ENCODE results near the gene PPFIA1. TPM values are rescaled to one million over a fixed set of nuclear protein-coding genes. Genes with fewer than 3 reads are reported as not detected.

Gene PPFIA1
- total RNA-seq, 1 donor from 2014 or later, result 54.1 TPM

- no peak for DNase-seq (ENCODE audit: low read depth, low spot score)
- no peaks in the 10 kb centered on the region for H3K27me3 Mint-ChIP-seq (ENCODE audit: low read depth)
- H3K9me3 Mint-ChIP-seq, result no peaks in the 10 kb centered on the region
- H3K4me3 Mint-ChIP-seq, result peak overlapping the region; percentile 85
- H3K36me3 Mint-ChIP-seq (ENCODE audit: low read depth), result peaks cover 2% of the 10 kb centered on the region
- TF ChIP-seq CTCF (conservative IDR thresholded peaks at IDR 0.05), result no peak
- H3K27ac Mint-ChIP-seq (ENCODE audit: unreplicated experiment), result no peak overlapping the region
- H3K4me1 Mint-ChIP-seq, result peaks cover 27% of the 10 kb centered on the region
Observed at GRCh38 chr11:70398834-70399680, 128.6 kb downstream of the PPFIA1 start.

GRCh38 chr11:70399681-70400112 lies 129.2 kb downstream of the PPFIA1 start:
- Mint-ChIP-seq H3K36me3 (ENCODE audit: low read depth) (peaks cover 2% of the 10 kb centered on the region), H3K27ac (ENCODE audit: unreplicated experiment) (peak overlapping the region; percentile 71), H3K9me3 (no peaks in the 10 kb centered on the region), H3K4me3 (peak overlapping the region; percentile 85), H3K27me3 (ENCODE audit: low read depth) (no peaks in the 10 kb centered on the region), H3K4me1 (peaks cover 30% of the 10 kb centered on the region)
- DNase-seq (ENCODE audit: low read depth, low spot score), result no peak
- no peak for TF ChIP-seq CTCF (conservative IDR thresholded peaks at IDR 0.05)

- DNase-seq (ENCODE audit: low read depth, low spot score), result no peak
- Mint-ChIP-seq H3K4me3 (peak overlapping the region; percentile 85), H3K27ac (ENCODE audit: unreplicated experiment) (no peak overlapping the region), H3K9me3 (no peaks in the 10 kb centered on the region), H3K27me3 (ENCODE audit: low read depth) (no peaks in the 10 kb centered on the region), H3K36me3 (ENCODE audit: low read depth) (peaks cover 2% of the 10 kb centered on the region), H3K4me1 (peaks cover 30% of the 10 kb centered on the region)
- TF ChIP-seq CTCF (conservative IDR thresholded peaks at IDR 0.05), result no peak
Observed at GRCh38 chr11:70400643-70401042, 130.2 kb downstream of the PPFIA1 start.

- Mint-ChIP-seq H3K4me1 (peaks cover 29% of the 10 kb centered on the region), H3K4me3 (peak overlapping the region; percentile 54), H3K9me3 (no peaks in the 10 kb centered on the region), H3K27me3 (ENCODE audit: low read depth) (no peaks in the 10 kb centered on the region), H3K36me3 (ENCODE audit: low read depth) (peaks cover 2% of the 10 kb centered on the region), H3K27ac (ENCODE audit: unreplicated experiment) (no peak overlapping the region)
- no peak for DNase-seq (ENCODE audit: low read depth, low spot score)
- TF ChIP-seq CTCF (conservative IDR thresholded peaks at IDR 0.05), result no peak
Observed at GRCh38 chr11:70402016-70402415, 131.5 kb downstream of the PPFIA1 start.

- no peak for TF ChIP-seq CTCF (conservative IDR thresholded peaks at IDR 0.05)
- DNase-seq (ENCODE audit: low read depth, low spot score), result no peak
- Mint-ChIP-seq H3K27me3 (ENCODE audit: low read depth) (no peaks in the 10 kb centered on the region), H3K9me3 (no peaks in the 10 kb centered on the region), H3K4me3 (peak overlapping the region; percentile 54), H3K36me3 (ENCODE audit: low read depth) (no peaks in the 10 kb centered on the region), H3K4me1 (peaks cover 23% of the 10 kb centered on the region), H3K27ac (ENCODE audit: unreplicated experiment) (no peak overlapping the region)
Observed at GRCh38 chr11:70402685-70403084, 132.2 kb downstream of the PPFIA1 start.
